ENCODE data around the gene SH3GLB2. TPM values are rescaled to one million over a fixed set of nuclear protein-coding genes. Genes with fewer than 3 reads are reported as not detected.

Gene SH3GLB2
- total and polyA plus RNA-seq, 2 of the 8 experiments (the other 6 are each of a cell fraction or from before 2014, with no cell fraction given) = 52.7 to 79.9 TPM

DNA sequence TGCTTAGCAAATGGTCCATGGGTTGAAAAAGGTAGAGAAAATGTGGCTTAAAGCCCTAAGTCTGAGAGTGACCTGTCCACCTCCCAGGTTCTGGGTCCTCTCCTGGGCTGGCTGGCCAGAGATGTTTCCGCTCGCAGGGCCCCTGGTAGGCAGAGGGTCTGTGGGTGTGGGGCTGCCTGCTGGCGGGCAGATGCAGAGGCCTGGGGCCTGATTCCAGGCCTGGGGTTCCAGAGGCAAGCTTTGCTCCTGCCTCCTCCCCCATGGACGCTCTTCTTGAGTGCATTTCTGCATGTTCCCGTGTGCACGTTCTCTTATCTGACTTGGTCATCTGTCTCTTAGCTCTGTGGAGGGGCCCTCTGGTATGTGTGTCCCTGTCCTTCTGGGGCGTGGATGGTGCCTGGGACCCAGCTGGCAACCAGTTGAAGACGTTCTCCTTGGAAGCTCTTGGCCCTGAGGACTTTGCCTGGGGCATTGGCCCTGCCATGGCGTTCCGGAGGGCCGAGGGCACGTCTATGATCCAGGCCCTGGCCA, 12.0 kb upstream of the SH3GLB2 start:
- H4K20me1 ChIP-seq (replicated peaks in 1 of 2; ENCODE audit: control insufficient read depth in 1 of 2, insufficient read depth in 2 of 2, low read length in 2 of 2) = peaks cover 0 to 5% of the 10 kb centered on the region in 2 experiments
- H3K56ac ChIP-seq (replicated peaks; ENCODE audit: insufficient read length, low read depth, low read length) = no peak overlapping the region
- no peak overlapping the region for H3K23ac ChIP-seq (ENCODE audit: insufficient read length)
- 94% methylated on average over 12 of the region's 12 CpGs; no CpG with 5 or more reads in 1 of the 2 experiments for WGBS, 2 experiments (ENCODE audit: extremely low coverage in 1 of 2, insufficient coverage in 1 of 2, insufficient read length in 1 of 2, insufficient replicate concordance in 2 of 2, low coverage in 1 of 2, low lambda C conversion rate in 2 of 2, missing lambda C conversion rate in 1 of 2)
- H3K14ac ChIP-seq (ENCODE audit: insufficient read length) = no peak overlapping the region
- no peak overlapping the region for H2AK5ac ChIP-seq (ENCODE audit: low read depth, low read length)
- H3K4me3 ChIP-seq (ENCODE audit: extremely low read depth in 1 of 4, insufficient read depth in 2 of 4, low read depth in 3 of 4, low read length in 4 of 4) = no peak overlapping the region
- peaks cover 0 to 10% (median 5%) of the 10 kb centered on the region in 4 experiments; a peak in 5 of 7 replicates for H3K4me1 ChIP-seq (replicated peaks in 1 of 4; ENCODE audit: control insufficient read depth in 3 of 4, insufficient read depth in 4 of 4, low read length in 3 of 4)
- H3K36me3 ChIP-seq (ENCODE audit: control insufficient read depth in 2 of 4, insufficient read depth in 4 of 4, low read length in 3 of 4) = peaks cover 0 to 16% (median 7%) of the 10 kb centered on the region in 4 experiments; a peak in 5 of 8 replicates
- no peak overlapping the region for H4K8ac ChIP-seq (ENCODE audit: extremely low read depth, insufficient read depth, low read length)
- H2BK120ac ChIP-seq (replicated peaks; ENCODE audit: low read depth, low read length) = no peak overlapping the region
- H3K4me2 ChIP-seq (ENCODE audit: insufficient read depth in 1 of 2, low read depth in 2 of 2, low read length in 2 of 2) = no peak overlapping the region
- no peaks in the 10 kb centered on the region for H3K27me3 ChIP-seq (replicated peaks in 1 of 4; ENCODE audit: control insufficient read depth in 3 of 4, extremely low read depth in 1 of 4, insufficient read depth in 3 of 4, low read length in 3 of 4)
- no peak overlapping the region for H3K18ac ChIP-seq (ENCODE audit: extremely low read depth, low read length)
- no peak overlapping the region for H3K9ac ChIP-seq (replicated peaks in 1 of 4; ENCODE audit: extremely low read depth in 1 of 4, low read depth in 3 of 4, low read length in 3 of 4)
- no peak overlapping the region for H2BK15ac ChIP-seq (ENCODE audit: low read length)
- H2BK12ac ChIP-seq (ENCODE audit: low read depth, low read length) = no peak overlapping the region
- CTCF ChIA-PET (ENCODE audit: partially characterized antibody) = interaction anchor here (0.6 to 2.7 kb wide), 4 partner anchors 10 to 750 kb away, joined by 3 to 10 read pairs (median 4); partner anchors contain the start of gene SH3GLB2
- H3K4ac ChIP-seq (replicated peaks; ENCODE audit: insufficient read length, low read depth, low read length) = no peak overlapping the region
- H4K5ac ChIP-seq (ENCODE audit: insufficient read length, low read depth, low read length) = no peak overlapping the region
- H2BK5ac ChIP-seq (ENCODE audit: low read depth, low read length) = no peak overlapping the region
- no peak overlapping the region for H4K91ac ChIP-seq (replicated peaks; ENCODE audit: insufficient read length, low read length)
- no peak overlapping the region for H2AFZ ChIP-seq (ENCODE audit: low read length)
- no peaks in the 10 kb centered on the region for H3K9me3 ChIP-seq (ENCODE audit: insufficient read depth in 2 of 2, low read depth in 1 of 2, low read length in 1 of 2)
- peaks cover 7% of the 10 kb centered on the region for H3K23me2 ChIP-seq (ENCODE audit: low read depth, low read length)
- peaks cover 7% of the 10 kb centered on the region for H3K79me1 ChIP-seq (ENCODE audit: low read depth, low read length)
- FAIRE-seq (no peak), DNase-seq (ENCODE audit: low read depth in 1 of 2, low spot score in 2 of 2) (no peak)
- H2BK20ac ChIP-seq (ENCODE audit: low read length) = no peak overlapping the region
- POLR2A ChIA-PET (ENCODE audit: partially characterized antibody) = interaction anchor here (1.0 kb wide), 1 partner anchor 48 kb away, joined by 3 read pairs; no protein-coding TSS in a partner anchor
- no peak overlapping the region; the same call in 1 of the 2 replicates for H3K27ac ChIP-seq (ENCODE audit: low read depth, low read length)
- peaks cover 0 to 23% of the 10 kb centered on the region in 2 experiments; a peak in 2 of 4 replicates for H3K79me2 ChIP-seq (ENCODE audit: control insufficient read depth in 1 of 2, insufficient read depth in 2 of 2, low read length in 2 of 2)
- TF ChIP-seq BRCA1 (IDR thresholded peaks at IDR 0.05; ENCODE audit: low read depth, low read length) = no peak
